GM21423 (cell line): Measurements from ENCODE around the gene SCAI.
"Not testable (repeated sequence)": the region's sequence is repeated elsewhere in the genome, so short reads cannot be mapped to it uniquely, and the experiment has no call there.

Source experiments
- ATAC-seq: cut with Tn5 transposase; IDR thresholded peaks from one replicate; pipeline ENCODE4 v1.9.1; 2021; ENCODE audit warnings: mild to moderate bottlenecking, moderate library complexity; ENCODE audit not compliant: unreplicated experiment

The SCAI gene

GRCh38 chr9:125108541-125108940 lies 34.8 kb downstream of the SCAI start:
- ATAC-seq: not testable (repeated sequence)

- no peak for ATAC-seq
These were observed 36.9 kb downstream of the SCAI start for GRCh38 chr9:125106285-125106893.

DNA sequence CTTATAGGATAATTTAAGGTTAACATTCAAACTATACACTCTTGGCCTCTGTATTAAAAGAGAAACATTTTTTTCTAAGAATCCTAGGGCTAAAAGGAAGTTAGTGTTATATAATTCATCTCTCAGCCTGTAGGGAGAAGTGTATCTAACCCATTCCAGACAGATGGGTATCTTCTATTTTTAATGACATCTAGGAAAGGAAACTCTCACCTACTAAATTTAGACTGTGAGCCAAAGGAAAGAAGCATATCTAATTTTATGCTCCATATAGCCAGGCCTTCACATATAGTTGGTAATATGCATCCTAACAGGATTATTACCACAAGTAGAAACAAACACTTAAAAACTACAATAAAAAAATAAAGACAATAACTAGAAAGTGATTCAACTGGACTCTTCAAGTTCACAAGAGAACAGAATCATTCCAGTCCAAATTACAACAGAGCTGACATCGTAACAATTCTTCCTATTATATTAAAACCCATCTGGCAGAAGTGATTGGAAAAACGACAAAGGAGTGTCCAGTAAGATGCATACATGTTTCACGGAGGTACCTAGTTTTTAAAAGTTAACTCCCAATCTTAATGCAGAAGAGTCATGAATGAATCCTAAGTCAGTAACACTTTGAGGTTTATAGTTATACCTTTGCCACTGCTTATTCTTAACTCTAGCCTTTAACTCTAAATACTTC lies 39.4 kb downstream of the SCAI start:
- no peak for ATAC-seq

- no peak for ATAC-seq
These were observed 40.3 kb downstream of the SCAI start for GRCh38 chr9:125103021-125103420.

DNA sequence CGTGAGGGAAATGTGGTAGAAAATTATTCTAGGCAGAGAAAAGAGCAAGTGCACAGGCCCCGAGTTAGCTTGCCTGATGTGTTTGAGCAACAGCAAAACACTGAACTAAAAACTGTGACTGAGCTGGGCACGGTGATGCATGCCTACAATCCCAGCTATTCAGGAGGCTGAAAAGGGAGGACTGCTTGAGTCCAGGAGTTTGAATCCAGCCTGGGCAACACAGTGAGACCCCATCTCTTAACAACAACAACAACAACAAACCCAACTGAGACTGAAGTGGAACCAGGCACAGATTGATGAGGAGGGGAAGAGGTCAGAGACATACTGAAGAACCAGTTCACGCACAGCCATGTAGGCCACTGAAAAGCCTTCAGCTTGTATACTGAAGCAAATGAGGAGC lies 42.5 kb downstream of the SCAI start:
- ATAC-seq: no peak

- no peak for ATAC-seq
These were observed 43.5 kb downstream of the SCAI start for GRCh38 chr9:125099816-125100215.

DNA sequence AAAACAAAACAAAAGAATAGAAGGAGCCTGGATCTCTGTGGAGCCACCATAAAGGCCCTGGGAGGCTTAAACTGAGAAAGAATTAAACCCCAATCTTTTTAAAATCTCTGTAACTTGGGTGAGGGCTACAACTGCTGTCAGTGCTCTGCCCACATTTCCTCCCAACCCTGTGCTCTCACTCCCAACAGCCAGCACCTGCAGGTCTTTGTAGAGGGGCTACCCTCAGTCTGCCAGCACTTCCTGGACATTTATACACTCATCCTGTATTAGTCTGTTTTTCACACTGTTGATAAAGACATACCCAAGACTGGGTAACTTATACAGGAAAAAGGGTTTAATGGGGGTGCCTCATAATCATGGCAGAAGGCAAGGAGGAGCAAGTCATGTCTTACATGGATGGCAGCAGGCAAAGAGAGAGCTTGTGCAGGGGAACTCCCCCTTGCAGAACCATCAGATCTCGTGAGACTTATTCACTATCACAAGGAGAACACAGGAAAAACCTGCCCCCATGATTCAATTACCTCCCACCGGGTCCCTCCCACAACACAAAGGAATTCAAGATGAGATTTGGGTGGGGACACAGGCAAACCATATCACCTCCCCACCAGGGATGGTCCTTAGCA lies 47.4 kb downstream of the SCAI start:
- no peak for ATAC-seq

DNA sequence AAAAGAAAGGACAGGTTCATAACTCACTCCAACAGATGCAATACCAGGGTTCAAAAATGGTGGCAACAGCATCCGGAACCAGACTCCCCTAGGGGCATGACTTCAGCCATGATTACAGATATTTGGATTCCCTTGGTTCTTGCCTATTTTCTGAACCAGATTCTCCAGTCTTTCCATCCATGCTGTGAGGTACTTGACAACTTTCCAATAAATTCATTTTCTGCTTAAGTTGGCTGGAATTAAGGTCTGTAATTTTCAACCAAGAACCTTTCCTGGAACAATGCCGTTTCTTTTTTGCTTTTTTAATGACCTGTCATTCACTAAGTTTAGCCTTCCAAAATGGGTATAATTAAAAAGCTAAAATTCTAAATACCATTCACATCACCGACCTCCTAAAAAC lies 52.2 kb downstream of the SCAI start:
- ATAC-seq: no peak

DNA sequence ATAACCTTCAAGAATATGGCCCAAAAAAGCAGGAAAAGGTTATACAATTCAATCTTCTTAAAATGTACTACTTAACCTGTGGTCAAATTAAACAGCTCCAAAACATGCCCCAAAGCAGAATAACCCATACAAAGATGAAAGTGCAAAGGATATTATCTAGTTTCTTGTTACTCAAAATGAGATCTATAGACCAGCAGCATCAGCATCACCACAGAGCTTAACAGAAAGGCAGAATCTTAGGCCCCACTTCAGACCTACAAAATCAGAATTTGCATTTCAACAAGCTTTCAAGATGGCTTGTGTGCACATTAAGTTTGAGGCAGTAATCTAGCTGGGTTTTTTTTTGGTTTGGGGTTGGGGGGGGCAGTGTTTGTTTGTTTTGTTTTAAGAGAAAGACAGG lies 54.0 kb downstream of the SCAI start:
- ATAC-seq: no peak

- ATAC-seq: no peak
These were observed 54.6 kb downstream of the SCAI start for GRCh38 chr9:125088752-125089151.

DNA sequence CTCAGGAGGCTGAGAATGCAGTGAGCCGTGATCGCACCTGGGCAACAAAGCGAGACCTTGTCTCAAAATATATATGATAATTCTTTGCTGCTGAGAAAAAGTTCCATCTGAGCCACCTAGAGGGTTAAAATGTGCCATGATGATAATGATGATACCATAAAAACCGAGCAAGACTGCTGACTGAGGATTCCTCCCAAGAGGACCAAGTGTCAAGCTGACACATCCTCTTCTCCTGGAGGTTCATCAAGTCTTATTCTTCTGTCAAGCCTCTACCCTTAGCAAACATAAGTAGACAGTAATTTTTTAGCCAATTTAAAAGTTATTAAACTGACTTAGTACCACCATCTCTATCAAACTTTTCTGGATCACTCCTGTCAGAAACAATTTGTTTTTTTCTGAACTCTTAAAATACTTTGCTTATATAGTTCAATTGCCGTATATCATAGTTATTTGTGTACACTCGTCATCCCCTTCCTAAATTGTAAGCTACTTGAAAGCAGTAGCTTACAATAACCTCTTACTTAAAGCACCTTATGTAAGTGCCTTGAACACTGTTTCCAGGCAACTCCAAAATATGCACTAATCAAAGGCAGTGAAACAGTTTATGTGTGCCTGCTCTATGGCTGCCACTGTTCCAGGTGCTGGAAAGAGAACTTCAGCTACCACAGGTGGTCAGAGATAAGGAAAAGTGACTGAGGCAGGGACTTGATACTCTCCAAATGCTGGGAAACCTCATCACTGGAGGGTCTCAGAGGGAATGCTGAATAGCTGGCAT lies 57.4 kb downstream of the SCAI start:
- ATAC-seq: no peak

GRCh38 chr9:125082197-125082596 lies 61.1 kb downstream of the SCAI start:
- not testable (repeated sequence) for ATAC-seq

DNA sequence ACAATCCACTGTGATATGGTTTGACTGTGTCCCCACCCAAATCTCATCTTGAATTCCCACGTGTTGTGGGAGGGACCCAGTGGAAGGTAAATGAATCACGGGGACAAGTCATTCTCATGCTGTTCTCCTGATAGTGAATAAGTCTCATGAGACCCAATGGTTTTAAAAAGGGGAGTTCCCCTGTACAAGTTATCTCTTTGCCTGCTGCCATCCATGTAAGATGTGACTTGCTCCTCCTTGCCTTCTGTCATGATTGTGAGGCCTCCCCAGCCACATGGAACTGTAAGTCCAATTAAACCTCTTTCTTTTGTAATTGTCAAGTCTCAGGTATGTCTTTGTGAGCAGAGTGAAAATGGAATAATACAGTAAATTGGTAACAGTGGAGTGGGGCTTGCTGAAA lies 62.5 kb downstream of the SCAI start:
- ATAC-seq: not testable (repeated sequence)

DNA sequence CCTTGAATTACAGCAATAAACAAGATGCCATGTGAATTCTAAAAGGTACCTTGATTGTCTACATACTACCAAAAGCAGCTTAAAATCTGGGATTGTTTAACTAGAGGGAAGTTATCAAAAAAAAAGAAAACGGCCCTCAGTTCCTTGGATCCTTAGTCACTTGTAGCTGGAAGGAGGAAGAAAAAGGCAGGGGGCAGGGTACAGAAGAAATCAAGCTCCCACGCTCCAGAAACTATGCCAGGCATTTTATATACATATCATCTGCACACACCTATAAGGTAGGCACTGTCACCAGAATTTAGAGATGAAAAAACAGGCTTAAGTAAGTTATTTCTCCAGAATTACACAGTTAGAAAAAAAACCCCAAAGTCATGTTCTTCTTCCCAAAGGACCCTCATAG lies 63.4 kb downstream of the SCAI start:
- ATAC-seq: no peak

DNA sequence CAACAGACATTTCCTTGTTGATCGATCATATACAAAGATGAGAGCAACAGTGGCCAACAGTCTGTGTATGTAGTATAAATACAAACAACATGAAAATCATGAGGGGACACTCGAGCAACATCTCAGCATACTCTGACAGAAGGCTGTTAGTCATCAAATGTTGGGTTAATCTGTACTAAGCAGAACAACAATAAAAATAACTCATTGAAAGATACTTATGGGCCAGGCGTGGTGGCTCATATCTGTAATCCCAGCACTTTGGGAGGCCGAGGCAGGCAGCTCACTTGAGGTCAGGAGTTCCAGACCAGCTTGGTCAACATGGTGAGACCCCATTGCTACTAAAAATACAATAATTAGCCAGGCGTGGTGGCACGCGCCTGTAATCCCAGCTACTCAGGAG lies 67.3 kb downstream of the SCAI start:
- no peak for ATAC-seq

GRCh38 chr9:125074976-125075375 lies 68.4 kb downstream of the SCAI start:
- ATAC-seq: no peak

- ATAC-seq: no peak
These were observed 76.3 kb downstream of the SCAI start for GRCh38 chr9:125066839-125067619.

DNA sequence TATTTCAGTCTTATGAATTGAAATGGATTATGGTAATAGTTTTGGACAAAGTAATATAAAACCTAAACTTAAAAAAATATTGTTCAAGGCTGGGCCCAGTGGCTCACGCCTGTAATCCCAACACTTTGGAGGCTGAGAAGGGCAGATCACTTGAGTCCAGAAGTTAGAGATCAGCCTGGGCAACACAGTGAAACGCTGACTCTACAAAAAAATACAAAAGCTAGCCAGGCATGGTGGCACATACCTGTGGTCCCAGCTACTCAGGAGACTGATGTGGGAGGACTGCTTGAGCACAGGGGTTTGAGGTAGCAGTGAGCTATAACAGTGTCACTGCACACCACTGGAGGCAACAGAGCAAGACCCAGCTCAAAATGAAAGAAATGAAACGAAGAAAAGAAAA lies 81.9 kb downstream of the SCAI start:
- ATAC-seq: no peak

DNA sequence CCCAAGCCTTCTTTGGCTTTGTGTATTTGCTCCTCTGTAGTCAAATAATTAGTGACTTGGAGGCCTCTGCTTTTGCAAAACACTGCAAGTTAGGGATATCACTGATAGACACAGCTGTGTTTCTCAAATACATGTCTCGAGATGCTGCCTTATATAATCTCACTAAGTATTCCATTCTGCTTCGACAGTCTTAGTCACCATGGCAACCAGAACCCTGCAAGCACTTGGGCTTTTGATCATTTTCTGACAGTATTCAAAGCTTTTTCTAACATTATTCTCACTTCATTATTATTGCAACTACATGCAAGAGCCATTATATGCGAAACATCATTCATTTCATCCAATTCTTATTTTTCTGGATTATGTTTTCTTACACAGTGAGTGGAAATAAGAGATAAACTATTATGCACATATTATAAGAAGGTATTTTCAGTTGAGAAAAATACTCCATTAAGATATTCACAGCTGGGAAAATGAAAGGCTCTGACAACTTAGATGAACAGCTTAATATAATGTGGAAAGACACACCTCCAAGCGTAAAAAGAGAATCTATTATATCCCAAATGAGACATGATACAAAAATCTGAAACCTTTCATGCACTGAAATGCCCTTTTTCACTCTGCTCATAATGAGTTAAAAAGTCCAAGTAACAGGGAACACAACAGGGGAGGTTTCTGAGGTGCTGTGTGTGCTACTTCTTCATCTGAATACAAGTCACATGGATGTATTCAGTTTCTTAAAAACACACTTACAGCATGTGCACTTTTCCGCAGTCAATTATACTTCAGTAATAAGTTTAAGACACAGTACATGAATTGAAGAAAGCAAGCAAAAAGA lies 93.9 kb downstream of the SCAI start:
- ATAC-seq: no peak

DNA sequence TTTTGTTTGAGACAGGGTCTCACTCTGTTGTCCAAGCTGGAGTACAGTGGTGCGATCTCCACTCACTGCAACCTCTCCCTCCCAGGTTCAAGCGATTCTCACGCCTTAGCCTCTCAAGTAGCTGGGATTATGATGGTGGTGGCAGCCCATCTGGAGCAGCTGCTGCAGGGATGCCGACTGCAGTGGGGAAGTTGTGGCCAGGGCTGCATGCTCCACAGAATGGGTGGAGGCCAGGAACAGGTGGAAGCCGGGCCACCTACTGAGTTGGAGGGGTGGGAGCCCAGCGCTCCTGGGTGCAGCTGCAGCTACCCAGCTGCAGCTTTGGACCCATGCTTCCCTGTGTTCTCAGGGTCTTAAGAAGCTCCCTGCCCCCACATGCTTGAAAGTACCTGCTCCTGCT lies 99.7 kb downstream of the SCAI start:
- ATAC-seq: no peak
